H9 (cell line): Measurements from ENCODE around the gene GUCY2F. TPM values are rescaled to one million over a fixed set of nuclear protein-coding genes. Genes with fewer than 3 reads are reported as not detected.

ENCODE experiments used
- DNase-seq: peaks from one replicate; pipeline ENCODE4 v3.0.0-alpha.2; 2017
- H2AFZ ChIP-seq: one replicate; pipeline ENCODE4 v1.6.1; 2013; ENCODE audit warnings: mild to moderate bottlenecking, low read length, control low read depth, moderate library complexity
- H2AK5ac ChIP-seq: 2 replicates; pipeline ENCODE4 v1.6.1; 2013; ENCODE audit warnings: low read length, control low read depth, mixed read lengths; ENCODE audit not compliant: insufficient read length
- H2BK120ac ChIP-seq: one replicate; pipeline ENCODE4 v1.6.1; 2013; ENCODE audit warnings: low read depth, mild to moderate bottlenecking, low read length, control low read depth, inconsistent platforms; ENCODE audit not compliant: poor library complexity, severe bottlenecking
- H2BK12ac ChIP-seq: 2 replicates; pipeline ENCODE4 v1.6.1; 2013; ENCODE audit warnings: low read length, control low read depth, mixed read lengths, low read depth; ENCODE audit not compliant: insufficient read length
- H2BK15ac ChIP-seq: 2 replicates; pipeline ENCODE4 v1.6.1; 2013; ENCODE audit warnings: low read depth, low read length, control low read depth
- H2BK20ac ChIP-seq: one replicate; pipeline ENCODE4 v1.6.1; 2013; ENCODE audit warnings: low read depth, mild to moderate bottlenecking, low read length, control low read depth, inconsistent platforms; ENCODE audit not compliant: poor library complexity, severe bottlenecking
- H2BK5ac ChIP-seq: 2 replicates; pipeline ENCODE4 v1.6.1; 2013; ENCODE audit warnings: low read length, control low read depth, mixed read lengths; ENCODE audit not compliant: insufficient read length
- H3K14ac ChIP-seq: 2 replicates; pipeline ENCODE4 v1.6.1; 2013; ENCODE audit warnings: low read length, control low read depth; ENCODE audit not compliant: insufficient read depth
- H3K18ac ChIP-seq: 2 replicates; pipeline ENCODE4 v1.6.1; 2013; ENCODE audit warnings: low read depth, mild to moderate bottlenecking, mixed read lengths, low read length, control low read depth; ENCODE audit not compliant: insufficient read length
- H3K23ac ChIP-seq: 2 replicates; pipeline ENCODE4 v1.6.1; 2013; ENCODE audit warnings: low read length, control low read depth, mixed read lengths, low read depth; ENCODE audit not compliant: insufficient read length
- H3K23me2 ChIP-seq: 2 replicates; pipeline ENCODE4 v1.6.1; 2013; ENCODE audit warnings: low read depth, mild to moderate bottlenecking, mixed read lengths, low read length, control low read depth; ENCODE audit not compliant: insufficient read length, poor library complexity, severe bottlenecking
- H3K27ac ChIP-seq: 2 replicates; pipeline ENCODE4 v1.5.1; 2013; ENCODE audit warnings: low read length, control low read depth, mixed read lengths, low read depth; ENCODE audit not compliant: insufficient read length
- H3K27me3 ChIP-seq: 2 replicates; pipeline ENCODE4 v1.6.1; 2013; ENCODE audit warnings: low read length, control low read depth, inconsistent platforms; ENCODE audit not compliant: insufficient read depth
- H3K4ac ChIP-seq: 2 replicates; pipeline ENCODE4 v1.6.1; 2013; ENCODE audit warnings: low read depth, mild to moderate bottlenecking, control low read depth, inconsistent platforms, low read length, moderate library complexity
- H3K4me1 ChIP-seq: 2 replicates; pipeline ENCODE4 v1.6.1; 2013; ENCODE audit warnings: low read length, control low read depth, inconsistent platforms; ENCODE audit not compliant: insufficient read depth
- H3K4me2 ChIP-seq: 2 replicates; pipeline ENCODE4 v1.6.1; 2013; ENCODE audit warnings: low read length, control low read depth, mixed read lengths; ENCODE audit not compliant: insufficient read length, insufficient read depth
- H3K56ac ChIP-seq: 2 replicates; pipeline ENCODE4 v1.6.1; 2013; ENCODE audit warnings: low read depth, mild to moderate bottlenecking, mixed read lengths, low read length, control low read depth; ENCODE audit not compliant: insufficient read length
- H3K79me1 ChIP-seq: 2 replicates; pipeline ENCODE4 v1.6.1; 2013; ENCODE audit warnings: low read depth, mild to moderate bottlenecking, moderate library complexity, low read length, control low read depth, inconsistent platforms; ENCODE audit not compliant: insufficient read depth, poor library complexity, severe bottlenecking
- H3K79me2 ChIP-seq: 2 replicates; pipeline ENCODE4 v1.6.1; 2013; ENCODE audit warnings: low read length, control low read depth, inconsistent platforms; ENCODE audit not compliant: insufficient read depth
- H3K9ac ChIP-seq: 2 replicates; pipeline ENCODE4 v1.6.1; 2013; ENCODE audit warnings: low read length, control low read depth, mixed read lengths; ENCODE audit not compliant: insufficient read length; ENCODE audit errors: extremely low read depth
- H3K9me3 ChIP-seq: one replicate; pipeline ENCODE4 v1.6.1; 2013; ENCODE audit warnings: low read depth, low read length, inconsistent platforms; ENCODE audit not compliant: control insufficient read depth
- H3T11ph ChIP-seq: one replicate; pipeline ENCODE4 v1.6.1; 2013; ENCODE audit warnings: mild to moderate bottlenecking, low read length, control low read depth, inconsistent platforms
- H4K20me1 ChIP-seq: one replicate; pipeline ENCODE4 v1.6.1; 2013; ENCODE audit not compliant: control insufficient read depth, insufficient read length, insufficient read depth
- H4K5ac ChIP-seq: 2 replicates; pipeline ENCODE4 v1.6.1; 2013; ENCODE audit warnings: low read depth, mild to moderate bottlenecking, mixed read lengths, low read length, control low read depth; ENCODE audit not compliant: insufficient read length
- H4K8ac ChIP-seq: replicated peaks from 2 replicates; pipeline ENCODE4 v1.6.1; 2013; ENCODE audit warnings: low read length, control low read depth, mixed read lengths, low read depth; ENCODE audit not compliant: insufficient read length
- H4K91ac ChIP-seq: 2 replicates; pipeline ENCODE4 v1.6.1; 2013; ENCODE audit warnings: low read depth, mild to moderate bottlenecking, moderate library complexity, mixed read lengths, low read length, control low read depth; ENCODE audit not compliant: insufficient read length
- H3K27ac Mint-ChIP-seq, 3 experiments: 2 replicates in 2 of 3; 3 replicates in 1 of 3; pipeline ENCODE4 v1.8.0; 2020 to 2021; ENCODE audit warnings: mixed read lengths in 3 of 3, mild to moderate bottlenecking in 1 of 3, moderate library complexity in 1 of 3
- H3K27me3 Mint-ChIP-seq: 2 replicates; pipeline ENCODE4 v1.8.0; 2021; ENCODE audit warnings: low read depth, mild to moderate bottlenecking, moderate library complexity, mixed read lengths
- H3K36me3 Mint-ChIP-seq, 3 experiments: 2 replicates in 2 of 3; 3 replicates in 1 of 3; pipeline ENCODE4 v1.8.0; 2020 to 2021; ENCODE audit warnings: low read depth in 3 of 3, mixed read lengths in 3 of 3; ENCODE audit not compliant: insufficient read depth in 1 of 3
- H3K4me1 Mint-ChIP-seq, 2 experiments: 2 replicates each; pipeline ENCODE4 v1.8.0; 2020; ENCODE audit warnings: mixed read lengths in 2 of 2
- H3K4me3 Mint-ChIP-seq, 2 experiments: 2 replicates in 1 of 2; 3 replicates in 1 of 2; pipeline ENCODE4 v1.8.0; 2020 to 2021; ENCODE audit warnings: mild to moderate bottlenecking in 2 of 2, mixed read lengths in 2 of 2, moderate library complexity in 1 of 2
- H3K9me3 Mint-ChIP-seq, 2 experiments: 2 replicates in 1 of 2; 3 replicates in 1 of 2; pipeline ENCODE4 v1.8.0; 2020; ENCODE audit warnings: mild to moderate bottlenecking in 2 of 2, mixed read lengths in 2 of 2, moderate library complexity in 1 of 2
- WGBS: extraction: QIAGEN DNeasy Blood & Tissue Kit; methylation state at CpG from one replicate; pipeline ENCODE4 v1.1.7; 2013; ENCODE audit warnings: missing lambda C conversion rate, low lambda C conversion rate, mixed read lengths; ENCODE audit not compliant: insufficient read length; ENCODE audit errors: extremely low coverage; 5-methylcytosine and 5-hydroxymethylcytosine counted together
- total RNA-seq: library from RNA; stranded (reverse); gene quantifications from 2 replicates; pipeline ENCODE4 v1.2.1, GENCODE V29; 2021
- TF ChIP-seq, protein P1 (sequence below): fragments of 200-600 bp; sonication (generic); conservative IDR thresholded peaks from 3 replicates; pipeline ENCODE4 v1.8.0; 2021; ENCODE audit warnings: antibody characterized with exemption, mild to moderate bottlenecking

Gene GUCY2F
- total RNA-seq, 1 experiment from 2014 or later = 0.11 TPM

DNA sequence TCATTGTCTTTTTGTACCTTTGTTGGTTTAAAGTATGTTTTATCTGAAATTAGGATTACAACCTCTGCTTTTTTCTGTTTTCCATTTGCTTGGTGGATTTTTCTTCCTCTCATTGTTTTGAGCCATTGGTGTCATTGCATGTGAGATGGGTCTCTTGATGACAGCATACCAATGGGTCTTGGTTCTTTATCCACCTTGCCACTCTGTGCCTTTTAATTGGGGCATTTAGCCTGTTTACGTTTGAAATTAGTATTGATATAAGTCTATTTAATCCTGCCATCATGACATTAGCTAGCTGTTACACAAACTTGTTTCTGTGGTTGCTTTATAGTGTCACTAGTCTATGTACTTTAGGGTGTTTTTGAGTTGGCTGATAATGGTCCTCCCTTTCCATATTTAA lies 145.7 kb downstream of the GUCY2F start:
- no peak overlapping the region for H2BK120ac ChIP-seq
- no CpG with 5 or more reads among the region's 1 CpG for WGBS
- no peak overlapping the region for H3K9ac ChIP-seq
- H3K4me2 ChIP-seq = no peak overlapping the region
- no peak overlapping the region for H2AFZ ChIP-seq
- no peak overlapping the region for H3K27ac Mint-ChIP-seq
- H3K36me3 Mint-ChIP-seq = peaks cover 20 to 32% (median 23%) of the 10 kb centered on the region in 3 experiments
- no peak overlapping the region for H2BK20ac ChIP-seq
- no peak overlapping the region for H3T11ph ChIP-seq
- peaks cover 39 to 52% of the 10 kb centered on the region in 2 experiments for H3K9me3 Mint-ChIP-seq
- H3K23ac ChIP-seq = no peak overlapping the region
- H3K4me3 Mint-ChIP-seq = no peak overlapping the region
- no peak overlapping the region for H2BK5ac ChIP-seq
- H3K27ac ChIP-seq = no peak overlapping the region
- no peak overlapping the region for H4K91ac ChIP-seq
- peaks cover 4% of the 10 kb centered on the region for H3K27me3 Mint-ChIP-seq
- H2BK12ac ChIP-seq = no peak overlapping the region
- no peak overlapping the region for H2AK5ac ChIP-seq
- H3K79me1 ChIP-seq = no peaks in the 10 kb centered on the region
- H3K4me1 Mint-ChIP-seq = no peaks in the 10 kb centered on the region
- H3K4ac ChIP-seq = no peak overlapping the region
- no peaks in the 10 kb centered on the region for H3K4me1 ChIP-seq
- H2BK15ac ChIP-seq = no peak overlapping the region
- H3K14ac ChIP-seq = no peak overlapping the region
- DNase-seq = no peak
- H3K79me2 ChIP-seq = no peaks in the 10 kb centered on the region
- peaks cover 15% of the 10 kb centered on the region for H3K9me3 ChIP-seq
- H4K5ac ChIP-seq = no peak overlapping the region
- no peaks in the 10 kb centered on the region for H4K20me1 ChIP-seq
- H3K27me3 ChIP-seq = no peaks in the 10 kb centered on the region
- no peak overlapping the region for H3K56ac ChIP-seq
- no peak overlapping the region for H3K18ac ChIP-seq
- H4K8ac ChIP-seq = no peak overlapping the region
- TF ChIP-seq, protein P1, sequence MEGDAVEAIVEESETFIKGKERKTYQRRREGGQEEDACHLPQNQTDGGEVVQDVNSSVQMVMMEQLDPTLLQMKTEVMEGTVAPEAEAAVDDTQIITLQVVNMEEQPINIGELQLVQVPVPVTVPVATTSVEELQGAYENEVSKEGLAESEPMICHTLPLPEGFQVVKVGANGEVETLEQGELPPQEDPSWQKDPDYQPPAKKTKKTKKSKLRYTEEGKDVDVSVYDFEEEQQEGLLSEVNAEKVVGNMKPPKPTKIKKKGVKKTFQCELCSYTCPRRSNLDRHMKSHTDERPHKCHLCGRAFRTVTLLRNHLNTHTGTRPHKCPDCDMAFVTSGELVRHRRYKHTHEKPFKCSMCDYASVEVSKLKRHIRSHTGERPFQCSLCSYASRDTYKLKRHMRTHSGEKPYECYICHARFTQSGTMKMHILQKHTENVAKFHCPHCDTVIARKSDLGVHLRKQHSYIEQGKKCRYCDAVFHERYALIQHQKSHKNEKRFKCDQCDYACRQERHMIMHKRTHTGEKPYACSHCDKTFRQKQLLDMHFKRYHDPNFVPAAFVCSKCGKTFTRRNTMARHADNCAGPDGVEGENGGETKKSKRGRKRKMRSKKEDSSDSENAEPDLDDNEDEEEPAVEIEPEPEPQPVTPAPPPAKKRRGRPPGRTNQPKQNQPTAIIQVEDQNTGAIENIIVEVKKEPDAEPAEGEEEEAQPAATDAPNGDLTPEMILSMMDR = no peak
- no peaks in the 10 kb centered on the region for H3K23me2 ChIP-seq
